ENCODE results near the gene LGALS1.

Gene LGALS1

GRCh38 chr22:37728620-37729019, 53.2 kb downstream of the LGALS1 start:
- no peak for DNase-seq
